Smooth muscle cell (in vitro differentiated cells): ENCODE results near the gene ANO3. TPM values are rescaled to one million over a fixed set of nuclear protein-coding genes. Genes with fewer than 3 reads are reported as not detected.

Experiments used
- DNase-seq: peaks from one replicate; lab custom pipeline; 2025; ENCODE audit not compliant: unreplicated experiment; lab: John Stamatoyannopoulos, UW
- H2AFZ ChIP-seq: fragments of 200-600 bp; sonication (generic); 2 replicates; pipeline ENCODE4 v1.6.0; 2016; ENCODE audit warnings: antibody characterized with exemption, low read depth, mild to moderate bottlenecking
- H3F3A ChIP-seq: fragments of 200-600 bp; sonication (generic); 2 replicates; pipeline ENCODE4 v1.6.0; 2017; ENCODE audit warnings: antibody characterized with exemption, low read depth
- H3K27ac ChIP-seq: fragments of 200-600 bp; sonication (generic); 2 replicates; pipeline ENCODE4 v1.5.1; 2016; ENCODE audit warnings: low read depth, mild to moderate bottlenecking
- H3K27me3 ChIP-seq: fragments of 200-600 bp; sonication (generic); 2 replicates; pipeline ENCODE4 v1.6.1; 2016; ENCODE audit warnings: low read depth, mild to moderate bottlenecking
- H3K36me3 ChIP-seq: fragments of 200-600 bp; sonication (generic); 2 replicates; pipeline ENCODE4 v1.5.1; 2016; ENCODE audit warnings: low read depth
- H3K4me1 ChIP-seq: fragments of 200-600 bp; sonication (generic); 2 replicates; pipeline ENCODE4 v1.5.1; 2016; ENCODE audit warnings: low read depth
- H3K4me2 ChIP-seq: fragments of 200-600 bp; sonication (generic); 2 replicates; pipeline ENCODE4 v1.6.0; 2016; ENCODE audit warnings: mild to moderate bottlenecking
- H3K4me3 ChIP-seq: fragments of 200-600 bp; sonication (generic); 2 replicates; pipeline ENCODE4 v1.5.1; 2016; ENCODE audit warnings: mild to moderate bottlenecking
- H3K79me2 ChIP-seq: fragments of 200-600 bp; sonication (generic); 2 replicates; pipeline ENCODE4 v1.6.0; 2016; ENCODE audit warnings: low read depth, mild to moderate bottlenecking
- H3K9ac ChIP-seq: fragments of 200-600 bp; sonication (generic); 2 replicates; pipeline ENCODE4 v1.6.0; 2016; ENCODE audit warnings: low read depth
- H3K9me3 ChIP-seq: fragments of 200-600 bp; sonication (generic); replicated peaks from 2 replicates; pipeline ENCODE4 v1.5.1; 2016; ENCODE audit warnings: low read depth
- H4K20me1 ChIP-seq: fragments of 200-600 bp; sonication (generic); 2 replicates; pipeline ENCODE4 v1.6.0; 2016; ENCODE audit warnings: low read depth
- CTCF ChIP-seq: fragments of 200-600 bp; sonication (generic); IDR thresholded peaks from 2 replicates; pipeline ENCODE4 v1.5.1; 2017; ENCODE audit warnings: borderline replicate concordance, mild to moderate bottlenecking, antibody characterized with exemption; ENCODE audit not compliant: insufficient read depth, poor library complexity, severe bottlenecking
- WGBS: methylation state at CpG from one replicate; pipeline ENCODE4 v1.1.7; 2016; ENCODE audit warnings: low lambda C conversion rate; 5-methylcytosine and 5-hydroxymethylcytosine counted together
- polyA plus RNA-seq: library from polyadenylated mRNA; unstranded; fragments of >200 nt; fragmentation: Nextera tagmentation; extraction: Ambion mirVana; gene quantifications from 2 replicates; pipeline ENCODE4 v1.2.1, GENCODE V29; 2016
- total RNA-seq: library from RNA; depleted of rRNA; stranded (reverse); fragments of >200 nt; gene quantifications from 2 replicates; pipeline ENCODE4 v1.2.3, GENCODE V29; 2014

Gene ANO3
- total and polyA plus RNA-seq, 2 experiments from 2014 or later = 0.13 TPM; not detected in 1

GRCh38 chr11:26332572-26332915 is 614 bp downstream of the ANO3 start:
- no peak for DNase-seq
- H3K4me1 ChIP-seq = peaks cover 18% of the 10 kb centered on the region
- 78% methylated on average over 5 of the region's 5 CpGs for WGBS

GRCh38 chr11:26333906-26334305 is 2.0 kb downstream of the ANO3 start:
- Histone ChIP-seq H3K9me3 (no peaks in the 10 kb centered on the region), H3F3A (no peaks in the 10 kb centered on the region), H3K4me3 (no peak overlapping the region), H3K27ac (no peak overlapping the region), H3K27me3 (peaks cover 63% of the 10 kb centered on the region), H3K36me3 (no peaks in the 10 kb centered on the region), H2AFZ (no peak overlapping the region), H4K20me1 (no peaks in the 10 kb centered on the region), H3K4me2 (no peak overlapping the region), H3K79me2 (no peaks in the 10 kb centered on the region), H3K9ac (no peak overlapping the region), H3K4me1 (peaks cover 12% of the 10 kb centered on the region)
- 70% methylated on average over 3 of the region's 3 CpGs for WGBS
- no peak for TF ChIP-seq CTCF
- no peak for DNase-seq

More at GRCh38 chr11:26332572-26332915, 614 bp downstream of the ANO3 start:
- Histone ChIP-seq H3K27ac (no peak overlapping the region), H3K9me3 (no peaks in the 10 kb centered on the region), H3F3A (no peaks in the 10 kb centered on the region), H3K27me3 (peaks cover 75% of the 10 kb centered on the region), H3K4me2 (peak overlapping the region; percentile 80), H2AFZ (no peak overlapping the region), H4K20me1 (no peaks in the 10 kb centered on the region), H3K36me3 (no peaks in the 10 kb centered on the region), H3K9ac (no peak overlapping the region), H3K79me2 (no peaks in the 10 kb centered on the region), H3K4me3 (peak overlapping the region; percentile 26)
- TF ChIP-seq CTCF = no peak

- H3K4me2 ChIP-seq = no peak overlapping the region
- no peak overlapping the region for H3K9ac ChIP-seq
- H3F3A ChIP-seq = no peaks in the 10 kb centered on the region
- H3K4me3 ChIP-seq = no peak overlapping the region
- no peak for TF ChIP-seq CTCF
- H4K20me1 ChIP-seq = no peaks in the 10 kb centered on the region
- no peak for DNase-seq
- H3K36me3 ChIP-seq = no peaks in the 10 kb centered on the region
- H3K27me3 ChIP-seq = peaks cover 44% of the 10 kb centered on the region
- H3K9me3 ChIP-seq = no peaks in the 10 kb centered on the region
- H2AFZ ChIP-seq = no peak overlapping the region
- H3K27ac ChIP-seq = no peak overlapping the region
- no peaks in the 10 kb centered on the region for H3K79me2 ChIP-seq
- H3K4me1 ChIP-seq = no peaks in the 10 kb centered on the region
Observed at GRCh38 chr11:26335903-26336302, 4.0 kb downstream of the ANO3 start.

GRCh38 chr11:26344647-26345046 is 12.7 kb downstream of the ANO3 start:
- H3K4me2 ChIP-seq = no peak overlapping the region
- H3K9ac ChIP-seq = no peak overlapping the region
- H3K4me1 ChIP-seq = no peaks in the 10 kb centered on the region
- no peak for TF ChIP-seq CTCF
- H3K4me3 ChIP-seq = no peak overlapping the region
- DNase-seq = no peak
- no peaks in the 10 kb centered on the region for H3K9me3 ChIP-seq
- H3F3A ChIP-seq = no peaks in the 10 kb centered on the region
- H4K20me1 ChIP-seq = no peaks in the 10 kb centered on the region
- no peaks in the 10 kb centered on the region for H3K36me3 ChIP-seq
- no peaks in the 10 kb centered on the region for H3K79me2 ChIP-seq
- H2AFZ ChIP-seq = no peak overlapping the region
- no peak overlapping the region for H3K27ac ChIP-seq
- H3K27me3 ChIP-seq = no peaks in the 10 kb centered on the region
- 56% methylated on average over 2 of the region's 2 CpGs for WGBS
